Measurements from ENCODE around the gene ERGIC1.
A peak's percentile ranks its signal among the peaks of the same experiment; 100 is the strongest.
"Not testable (repeated sequence)": the region's sequence is repeated elsewhere in the genome, so short reads cannot be mapped to it uniquely, and the experiment has no call there.

Gene ERGIC1

GRCh38 chr5:172833686-172834414 lies at the start of gene ERGIC1:
TSS of gene ERGIC1 (plus strand) at chr5:172834251. CDS start at chr5:172834414, 163 bp downstream.
- no peak for TF ChIP-seq CTCF (IDR thresholded peaks at IDR 0.05; ENCODE audit: low read depth, low read length)

GRCh38 chr5:172785429-172786088 lies 48.5 kb upstream of the ERGIC1 start:
- no peak for TF ChIP-seq CTCF (IDR thresholded peaks at IDR 0.05; ENCODE audit: low read depth, low read length)
- DNase-seq (ENCODE audit: extremely low read depth, low read depth), result no peak

More at GRCh38 chr5:172833686-172834414, at the start of gene ERGIC1:
- peak; percentile 54 for DNase-seq (ENCODE audit: extremely low read depth, low read depth)

- TF ChIP-seq CTCF (IDR thresholded peaks at IDR 0.05; ENCODE audit: low read depth, low read length), result no peak
- DNase-seq (ENCODE audit: extremely low read depth, low read depth), result no peak
Measured at GRCh38 chr5:172786736-172787462, 47.2 kb upstream of the ERGIC1 start.

GRCh38 chr5:172787538-172787937 lies 46.5 kb upstream of the ERGIC1 start:
- not testable (repeated sequence) for DNase-seq (ENCODE audit: extremely low read depth, low read depth)

- TF ChIP-seq CTCF (IDR thresholded peaks at IDR 0.05; ENCODE audit: low read depth, low read length), result no peak
Measured at GRCh38 chr5:172788771-172789686, 45.0 kb upstream of the ERGIC1 start.

GRCh38 chr5:172789687-172790495 lies 44.2 kb upstream of the ERGIC1 start:
- no peak for TF ChIP-seq CTCF (IDR thresholded peaks at IDR 0.05; ENCODE audit: low read depth, low read length)
- DNase-seq (ENCODE audit: extremely low read depth, low read depth), result no peak

More at GRCh38 chr5:172788771-172789686, 45.0 kb upstream of the ERGIC1 start:
- DNase-seq (ENCODE audit: extremely low read depth, low read depth), result no peak
